GM21528 (cell line): ENCODE measurements around the gene LRRC8B.
"Not testable (repeated sequence)": the region's sequence is repeated elsewhere in the genome, so short reads cannot be mapped to it uniquely, and the experiment has no call there.

Source experiments
- ATAC-seq: cut with Tn5 transposase; IDR thresholded peaks from one replicate; pipeline ENCODE4 v1.9.1; 2021; ENCODE audit warnings: mild to moderate bottlenecking, moderate library complexity; ENCODE audit not compliant: unreplicated experiment, low FRiP score

LRRC8B gene

GRCh38 chr1:89524369-89525168 lies at the start of gene LRRC8B:
Gene LRRC8B (plus strand): TSS chr1:89524829. CDS start chr1:89582651, 57,822 bp downstream.
- ATAC-seq, result peak; percentile 94

GRCh38 chr1:89475269-89475668 lies 49.4 kb upstream of the LRRC8B start:
- ATAC-seq, result no peak

GRCh38 chr1:89476072-89476471 lies 48.6 kb upstream of the LRRC8B start:
- no peak for ATAC-seq

- peak; percentile 57 for ATAC-seq
These were observed 41.4 kb upstream of the LRRC8B start for GRCh38 chr1:89483010-89483756.

- ATAC-seq, result no peak
These were observed 40.9 kb upstream of the LRRC8B start for GRCh38 chr1:89483757-89484077.

GRCh38 chr1:89484092-89485038 lies 40.3 kb upstream of the LRRC8B start:
- no peak for ATAC-seq

GRCh38 chr1:89487972-89488371 lies 36.7 kb upstream of the LRRC8B start:
- no peak for ATAC-seq

GRCh38 chr1:89489047-89489729 lies 35.4 kb upstream of the LRRC8B start:
- ATAC-seq, result no peak

- no peak for ATAC-seq
These were observed 34.2 kb upstream of the LRRC8B start for GRCh38 chr1:89490389-89490788.

- ATAC-seq, result no peak
These were observed 25.3 kb upstream of the LRRC8B start for GRCh38 chr1:89499320-89499719.

- no peak for ATAC-seq
These were observed 22.6 kb upstream of the LRRC8B start for GRCh38 chr1:89502042-89502441.

GRCh38 chr1:89502895-89503294 lies 21.7 kb upstream of the LRRC8B start:
- no peak for ATAC-seq

GRCh38 chr1:89503690-89504089 lies 20.9 kb upstream of the LRRC8B start:
- no peak for ATAC-seq

GRCh38 chr1:89510061-89510460 lies 14.6 kb upstream of the LRRC8B start:
- ATAC-seq, result not testable (repeated sequence)

- ATAC-seq, result no peak
These were observed 11.5 kb upstream of the LRRC8B start for GRCh38 chr1:89512996-89513720.

GRCh38 chr1:89516055-89516454 lies 8.6 kb upstream of the LRRC8B start:
- ATAC-seq, result no peak

- no peak for ATAC-seq
These were observed 6.4 kb upstream of the LRRC8B start for GRCh38 chr1:89518221-89518631.

GRCh38 chr1:89519779-89520358 lies 4.8 kb upstream of the LRRC8B start:
- peak; percentile 66 for ATAC-seq

- not testable (repeated sequence) for ATAC-seq
These were observed 2.7 kb upstream of the LRRC8B start for GRCh38 chr1:89521977-89522376.
